ENCODE results near the gene RAB1B.
A peak's percentile ranks its signal among the peaks of the same experiment; 100 is the strongest.
"Not testable (repeated sequence)": the region's sequence is repeated elsewhere in the genome, so short reads cannot be mapped to it uniquely, and the experiment has no call there.

The RAB1B gene

DNA sequence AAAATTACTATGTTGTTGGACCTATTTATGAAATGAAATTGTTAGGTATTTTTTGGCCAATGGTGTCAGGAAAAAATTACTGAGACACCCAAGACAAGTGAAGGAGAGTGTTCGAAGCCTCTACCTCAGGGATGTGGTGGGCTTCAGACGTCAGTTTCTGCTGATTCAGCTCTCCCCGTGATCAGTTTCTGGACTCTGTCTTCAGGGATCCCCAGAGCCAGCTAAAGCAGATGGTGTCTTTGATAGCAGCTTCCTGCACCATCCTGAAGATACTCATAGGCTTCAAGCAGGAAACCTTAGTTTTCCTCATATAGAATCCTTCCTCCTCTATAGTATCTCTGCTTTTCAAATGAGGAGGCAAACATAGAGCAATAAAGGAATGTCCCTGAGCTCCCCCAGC lies 41.0 kb downstream of the RAB1B start:
- DNase-seq (ENCODE audit: low read depth, low spot score): no peak
- TF ChIP-seq EZH2 (IDR thresholded peaks at IDR 0.05): no peak
- TF ChIP-seq FOXP2 (optimal IDR thresholded peaks at IDR 0.05; ENCODE audit: control extremely low read depth, extremely low read length, insufficient read depth): no peak
- TF ChIP-seq POLR2AphosphoS5 (IDR thresholded peaks at IDR 0.05; ENCODE audit: borderline replicate concordance, low read depth, low read length): no peak
- no peak overlapping the region for H3K9ac ChIP-seq (ENCODE audit: insufficient read length)
- H3K36me3 ChIP-seq (ENCODE audit: insufficient read depth, low read length): no peaks in the 10 kb centered on the region
- no peak overlapping the region for H3K27ac ChIP-seq
- H3K4me3 ChIP-seq: no peak overlapping the region
- H3K9me3 ChIP-seq (ENCODE audit: low read depth, low read length): no peaks in the 10 kb centered on the region

GRCh38 chr11:66310324-66310723 lies 41.9 kb downstream of the RAB1B start:
- no peak for DNase-seq (ENCODE audit: low read depth, low spot score)
- TF ChIP-seq EZH2 (IDR thresholded peaks at IDR 0.05) (no peak), FOXP2 (optimal IDR thresholded peaks at IDR 0.05; ENCODE audit: control extremely low read depth, extremely low read length, insufficient read depth) (no peak), POLR2AphosphoS5 (IDR thresholded peaks at IDR 0.05; ENCODE audit: borderline replicate concordance, low read depth, low read length) (no peak)

DNA sequence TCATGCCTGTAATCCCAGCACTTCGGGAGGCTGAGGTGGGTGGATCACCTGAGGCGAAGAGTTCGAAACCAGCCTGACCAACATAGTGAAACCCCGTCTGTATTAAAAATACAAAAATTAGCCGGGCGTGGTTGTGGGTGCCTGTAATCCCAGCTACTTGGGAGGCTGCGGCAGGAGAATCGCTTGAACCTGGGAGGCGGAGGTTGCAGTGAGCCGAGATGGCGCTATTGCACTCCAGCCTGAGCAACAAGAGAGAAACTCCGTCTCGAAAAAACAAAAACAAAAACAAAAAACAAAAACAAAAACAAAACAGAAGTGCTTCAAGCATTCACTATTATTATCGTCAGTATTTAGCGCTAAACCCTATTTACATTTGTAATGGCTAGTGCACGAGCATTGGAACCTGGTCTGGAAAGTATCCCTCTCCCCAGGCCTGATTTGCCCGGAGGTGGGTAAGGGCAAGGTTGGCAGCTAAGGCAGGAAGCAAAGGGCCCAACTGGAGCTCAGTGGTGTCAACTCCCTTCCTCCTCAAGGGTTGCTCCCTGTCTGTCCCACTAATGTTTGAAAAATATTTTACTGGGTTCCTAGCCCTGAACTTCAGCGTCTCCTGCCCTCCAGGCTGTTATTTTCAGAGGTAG lies 42.5 kb downstream of the RAB1B start:
- not testable (repeated sequence) for H3K4me3 ChIP-seq; DNase-seq (ENCODE audit: low read depth, low spot score)

More at GRCh38 chr11:66310324-66310723, 41.9 kb downstream of the RAB1B start:
- Histone ChIP-seq H3K36me3 (ENCODE audit: insufficient read depth, low read length) (no peaks in the 10 kb centered on the region), H3K9ac (ENCODE audit: insufficient read length) (no peak overlapping the region), H3K27ac (no peak overlapping the region), H3K4me3 (no peak overlapping the region), H3K9me3 (ENCODE audit: low read depth, low read length) (no peaks in the 10 kb centered on the region)

DNA sequence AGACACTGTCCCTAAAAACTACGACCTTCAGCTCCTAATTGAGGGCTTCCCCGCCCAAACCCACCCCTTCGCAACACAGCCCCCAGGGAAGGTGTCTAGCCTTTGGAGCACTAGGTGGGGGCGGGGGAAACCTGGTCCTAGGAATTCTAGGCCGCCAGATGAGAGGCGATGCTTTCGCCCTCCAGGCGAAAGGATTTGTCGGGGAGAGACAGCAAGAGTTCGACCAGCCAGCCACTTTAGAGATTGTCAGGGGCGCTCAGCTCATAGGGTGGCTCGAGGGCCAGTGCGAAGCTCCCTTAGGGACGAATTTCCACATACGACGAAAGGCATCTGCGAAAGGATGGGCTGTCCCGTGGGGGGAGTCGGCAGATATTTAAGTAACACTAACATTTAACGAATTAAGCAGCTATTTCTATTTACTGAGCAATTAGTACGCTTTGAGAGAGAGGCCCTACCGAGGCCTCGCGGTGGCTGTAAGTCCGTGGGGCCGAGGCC lies 43.1 kb downstream of the RAB1B start:
- Histone ChIP-seq H3K27ac (peak overlapping the region; percentile 95), H3K9ac (ENCODE audit: insufficient read length) (peak overlapping the region; percentile 72), H3K4me3 (peak overlapping the region; percentile 93), H3K9me3 (ENCODE audit: low read depth, low read length) (no peaks in the 10 kb centered on the region), H3K36me3 (ENCODE audit: insufficient read depth, low read length) (no peaks in the 10 kb centered on the region)
- TF ChIP-seq POLR2AphosphoS5 (IDR thresholded peaks at IDR 0.05; ENCODE audit: borderline replicate concordance, low read depth, low read length) (no peak), EZH2 (IDR thresholded peaks at IDR 0.05) (no peak), FOXP2 (optimal IDR thresholded peaks at IDR 0.05; ENCODE audit: control extremely low read depth, extremely low read length, insufficient read depth) (no peak)
- DNase-seq (ENCODE audit: low read depth, low spot score): no peak

More for the DNA sequence above, 42.5 kb downstream of the RAB1B start:
- H3K9ac ChIP-seq (ENCODE audit: insufficient read length); H3K36me3 ChIP-seq (ENCODE audit: insufficient read depth, low read length); H3K27ac ChIP-seq; H3K9me3 ChIP-seq (ENCODE audit: low read depth, low read length): not testable (repeated sequence)

DNA sequence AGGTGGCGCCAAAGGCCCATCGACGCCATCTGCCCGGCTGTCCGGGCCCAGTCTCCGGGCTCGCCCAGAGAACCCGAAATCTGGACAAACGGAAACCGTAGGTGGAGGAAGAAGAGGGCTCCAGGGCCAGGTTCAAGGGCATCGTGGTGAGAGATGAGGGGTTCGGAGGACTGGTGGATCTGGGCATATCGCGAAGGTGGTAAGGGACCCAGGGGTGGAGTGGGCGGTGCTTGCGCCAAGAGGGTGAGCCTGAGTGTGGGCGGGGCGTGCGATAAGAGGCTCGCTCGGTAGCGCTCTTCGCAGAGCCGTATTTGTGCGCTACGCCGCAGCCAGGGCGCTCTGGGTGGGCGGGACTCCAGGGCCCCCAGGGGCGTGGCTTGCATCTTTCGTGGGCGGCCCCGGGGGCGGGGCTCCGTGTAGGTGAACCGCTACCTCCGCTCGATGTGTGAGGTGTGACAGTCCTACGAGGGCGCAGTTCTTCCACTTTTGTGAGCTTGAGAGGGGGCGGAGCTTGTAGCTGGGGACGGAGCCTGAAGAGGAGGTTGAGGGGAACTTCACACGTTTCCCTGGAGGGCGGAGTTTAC lies 43.6 kb downstream of the RAB1B start:
- no peak for TF ChIP-seq FOXP2 (optimal IDR thresholded peaks at IDR 0.05; ENCODE audit: control extremely low read depth, extremely low read length, insufficient read depth)
- peak; percentile 33 for TF ChIP-seq POLR2AphosphoS5 (IDR thresholded peaks at IDR 0.05; ENCODE audit: borderline replicate concordance, low read depth, low read length)
- H3K9ac ChIP-seq (ENCODE audit: insufficient read length): peak overlapping the region; percentile 72
- no peaks in the 10 kb centered on the region for H3K9me3 ChIP-seq (ENCODE audit: low read depth, low read length)
- peak; percentile 81 for DNase-seq (ENCODE audit: low read depth, low spot score)
- peak overlapping the region; percentile 95 for H3K27ac ChIP-seq
- no peaks in the 10 kb centered on the region for H3K36me3 ChIP-seq (ENCODE audit: insufficient read depth, low read length)
- H3K4me3 ChIP-seq: peak overlapping the region; percentile 93

DNA sequence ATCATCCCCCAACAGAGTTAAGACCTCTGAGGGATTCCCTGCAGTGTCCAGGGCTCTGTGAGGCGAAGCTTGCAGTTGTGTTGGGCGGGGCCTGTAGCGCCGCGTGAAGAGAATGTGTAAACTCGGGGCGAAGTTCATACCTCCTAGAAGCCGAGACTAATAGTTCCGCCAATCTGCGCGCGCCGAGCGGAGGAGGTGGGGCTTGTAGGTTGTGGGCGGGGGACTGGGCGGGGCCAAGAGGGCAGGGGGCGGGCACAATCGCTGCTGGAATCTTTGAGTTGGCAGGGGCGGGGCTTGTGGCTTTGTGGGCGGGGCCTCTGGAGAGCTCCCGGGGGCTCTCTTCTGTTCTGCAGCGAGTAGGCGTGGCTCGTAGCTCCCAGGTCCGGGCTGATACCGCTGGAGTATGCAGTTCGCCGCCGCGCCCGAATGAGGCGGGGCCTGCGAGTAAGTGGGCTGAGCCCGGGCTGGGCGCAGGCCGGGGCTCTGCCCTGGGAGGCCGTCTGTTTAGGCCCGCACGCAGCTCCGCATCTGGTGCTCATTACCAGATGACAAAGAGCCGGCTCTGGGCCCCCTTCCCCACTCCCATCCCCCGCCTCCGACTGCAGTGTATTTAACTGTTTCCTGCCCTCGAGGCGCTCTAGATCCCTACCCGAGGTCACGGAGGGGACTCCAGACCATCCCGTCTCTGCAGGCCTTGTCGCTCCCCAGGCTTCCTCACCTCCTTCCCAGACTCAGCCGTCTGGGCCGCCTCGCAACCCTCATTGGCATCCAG lies 44.3 kb downstream of the RAB1B start:
- Histone ChIP-seq H3K27ac (peak overlapping the region; percentile 99), H3K9me3 (ENCODE audit: low read depth, low read length) (no peaks in the 10 kb centered on the region), H3K36me3 (ENCODE audit: insufficient read depth, low read length) (no peaks in the 10 kb centered on the region), H3K4me3 (peak overlapping the region; percentile 93), H3K9ac (ENCODE audit: insufficient read length) (peak overlapping the region; percentile 76)
- TF ChIP-seq POLR2AphosphoS5 (IDR thresholded peaks at IDR 0.05; ENCODE audit: borderline replicate concordance, low read depth, low read length): peak; percentile 73
- no peak for TF ChIP-seq EZH2 (IDR thresholded peaks at IDR 0.05)
- DNase-seq (ENCODE audit: low read depth, low spot score): peak; percentile 94

- TF ChIP-seq EZH2 (IDR thresholded peaks at IDR 0.05) (no peak), FOXP2 (optimal IDR thresholded peaks at IDR 0.05; ENCODE audit: control extremely low read depth, extremely low read length, insufficient read depth) (no peak), POLR2AphosphoS5 (IDR thresholded peaks at IDR 0.05; ENCODE audit: borderline replicate concordance, low read depth, low read length) (no peak)
- peak overlapping the region; percentile 99 for H3K27ac ChIP-seq
- H3K36me3 ChIP-seq (ENCODE audit: insufficient read depth, low read length): no peaks in the 10 kb centered on the region
- no peaks in the 10 kb centered on the region for H3K9me3 ChIP-seq (ENCODE audit: low read depth, low read length)
- DNase-seq (ENCODE audit: low read depth, low spot score): no peak
- peak overlapping the region; percentile 86 for H3K4me3 ChIP-seq
- peak overlapping the region; percentile 76 for H3K9ac ChIP-seq (ENCODE audit: insufficient read length)
These were observed 45.1 kb downstream of the RAB1B start for GRCh38 chr11:66313321-66314185.

DNA sequence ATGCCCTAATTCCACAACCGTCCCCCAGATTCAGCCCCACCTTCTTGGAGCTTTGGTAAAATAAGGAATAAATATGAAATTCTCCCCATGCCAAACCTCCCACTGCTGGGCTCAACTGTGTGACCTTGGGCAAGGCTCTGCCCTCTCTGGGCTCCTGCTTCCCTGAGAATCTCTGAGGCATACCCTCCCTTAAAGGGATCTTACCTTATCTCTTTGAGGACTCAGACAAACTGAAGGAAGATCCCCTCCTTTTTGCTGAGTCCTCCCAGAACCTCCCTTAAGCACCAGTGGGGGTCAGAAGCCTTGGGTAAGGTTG lies 45.7 kb downstream of the RAB1B start:
- Histone ChIP-seq H3K27ac (peak overlapping the region; percentile 99), H3K36me3 (ENCODE audit: insufficient read depth, low read length) (no peaks in the 10 kb centered on the region), H3K9me3 (ENCODE audit: low read depth, low read length) (no peaks in the 10 kb centered on the region), H3K4me3 (peak overlapping the region; percentile 86), H3K9ac (ENCODE audit: insufficient read length) (peak overlapping the region; percentile 76)
- no peak for DNase-seq (ENCODE audit: low read depth, low spot score)
- no peak for TF ChIP-seq EZH2 (IDR thresholded peaks at IDR 0.05)
- no peak for TF ChIP-seq FOXP2 (optimal IDR thresholded peaks at IDR 0.05; ENCODE audit: control extremely low read depth, extremely low read length, insufficient read depth)
- no peak; the same call in 1 of the 2 replicates for TF ChIP-seq POLR2AphosphoS5 (IDR thresholded peaks at IDR 0.05; ENCODE audit: borderline replicate concordance, low read depth, low read length)
